ENCODE data around the gene CHRND.
"Not testable (repeated sequence)": the region's sequence is repeated elsewhere in the genome, so short reads cannot be mapped to it uniquely, and the experiment has no call there.

CHRND gene

GRCh38 chr2:232524771-232525170 lies 1.2 kb upstream of the CHRND start:
- Mint-ChIP-seq H3K4me3 (no peak overlapping the region), H3K27me3 (peaks cover 40% of the 10 kb centered on the region)

DNA sequence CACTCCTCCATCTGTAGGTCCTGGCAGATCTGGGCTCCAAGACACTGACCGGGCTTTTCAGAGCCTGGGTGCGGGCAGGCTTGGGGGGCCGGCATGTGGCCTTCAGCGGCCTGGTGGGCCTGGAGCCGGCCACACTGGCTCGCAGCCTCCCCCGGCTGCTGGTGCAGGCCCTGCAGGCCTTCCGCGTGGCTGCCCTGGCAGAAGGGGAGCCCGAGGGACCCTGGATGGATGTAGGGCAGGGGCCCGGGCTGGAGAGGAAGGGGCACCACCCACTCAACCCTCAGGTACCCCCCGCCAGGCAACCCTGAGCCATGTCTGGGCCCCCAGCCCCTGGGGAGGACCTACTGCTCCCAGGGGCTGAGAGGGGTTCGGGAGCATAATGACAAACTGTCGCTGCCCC lies 761 bp upstream of the CHRND start:
- Mint-ChIP-seq H3K27me3 (peaks cover 40% of the 10 kb centered on the region), H3K9me3 (no peaks in the 10 kb centered on the region)
- ATAC-seq, result no peak

More at GRCh38 chr2:232524771-232525170, 1.2 kb upstream of the CHRND start:
- DNase-seq, result no peak
- H3K27ac Mint-ChIP-seq, result no peak overlapping the region
- H3K36me3 Mint-ChIP-seq (ENCODE audit: low read depth), result no peaks in the 10 kb centered on the region
- no peak for ATAC-seq
- peaks cover 11% of the 10 kb centered on the region for H3K4me1 Mint-ChIP-seq
- no peaks in the 10 kb centered on the region for H3K9me3 Mint-ChIP-seq

GRCh38 chr2:232526372-232526941 lies 497 bp downstream of the CHRND start:
- peaks cover 10% of the 10 kb centered on the region for H3K4me1 Mint-ChIP-seq
- H3K27me3 Mint-ChIP-seq, result peaks cover 34% of the 10 kb centered on the region
- ATAC-seq, result no peak

More for the DNA sequence above, 761 bp upstream of the CHRND start:
- no peak for DNase-seq
- peaks cover 11% of the 10 kb centered on the region for H3K4me1 Mint-ChIP-seq
- H3K36me3 Mint-ChIP-seq (ENCODE audit: low read depth), result no peaks in the 10 kb centered on the region
- no peak overlapping the region for H3K4me3 Mint-ChIP-seq
- no peak overlapping the region for H3K27ac Mint-ChIP-seq

GRCh38 chr2:232527905-232528470 lies 2.0 kb downstream of the CHRND start:
- Mint-ChIP-seq H3K4me3 (no peak overlapping the region), H3K36me3 (ENCODE audit: low read depth) (no peaks in the 10 kb centered on the region), H3K4me1 (peaks cover 9% of the 10 kb centered on the region), H3K27ac (no peak overlapping the region), H3K9me3 (no peaks in the 10 kb centered on the region), H3K27me3 (peaks cover 30% of the 10 kb centered on the region)
- ATAC-seq (no peak), DNase-seq (no peak)

More at GRCh38 chr2:232526372-232526941, 497 bp downstream of the CHRND start:
- H3K4me3 Mint-ChIP-seq, result no peak overlapping the region
- no peaks in the 10 kb centered on the region for H3K36me3 Mint-ChIP-seq (ENCODE audit: low read depth)
- H3K9me3 Mint-ChIP-seq, result no peaks in the 10 kb centered on the region
- no peak overlapping the region for H3K27ac Mint-ChIP-seq
- no peak for DNase-seq

DNA sequence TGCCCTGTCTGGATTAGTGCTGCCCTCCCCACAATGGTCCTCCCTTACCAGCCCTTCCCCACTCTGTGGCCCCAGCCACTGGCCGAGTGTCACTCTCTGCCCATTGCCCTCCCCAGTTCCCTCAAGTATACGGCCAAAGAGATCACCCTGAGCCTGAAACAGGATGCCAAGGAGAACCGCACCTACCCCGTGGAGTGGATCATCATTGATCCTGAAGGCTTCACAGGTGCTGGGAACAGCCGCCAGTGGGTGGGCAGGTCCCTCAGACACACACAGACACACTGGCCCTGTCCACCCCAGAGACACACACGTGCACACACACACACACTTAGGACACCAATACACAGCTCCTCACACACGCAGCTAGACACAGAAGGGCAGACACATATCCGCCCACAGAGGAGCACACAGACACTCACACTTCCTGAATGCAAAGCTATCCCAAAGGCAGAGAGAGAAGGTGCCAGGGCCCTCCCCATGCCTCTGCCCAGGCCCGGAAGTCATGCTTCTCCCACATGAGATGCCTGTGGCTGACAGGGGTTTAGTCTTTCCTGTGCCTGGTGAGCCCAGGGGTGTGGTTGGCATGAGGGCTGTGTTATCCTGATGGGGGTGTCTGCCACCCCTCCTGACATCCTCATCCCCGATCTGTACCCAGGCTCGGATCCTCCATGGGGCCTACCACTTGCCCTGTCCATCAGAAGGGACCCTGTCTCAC lies 2.9 kb downstream of the CHRND start:
- Mint-ChIP-seq H3K4me3 (no peak overlapping the region), H3K9me3 (no peaks in the 10 kb centered on the region), H3K27me3 (peaks cover 25% of the 10 kb centered on the region), H3K36me3 (ENCODE audit: low read depth) (no peaks in the 10 kb centered on the region), H3K27ac (no peak overlapping the region), H3K4me1 (peaks cover 7% of the 10 kb centered on the region)
- no peak for ATAC-seq
- DNase-seq, result no peak

GRCh38 chr2:232529806-232530547 lies 4.0 kb downstream of the CHRND start:
- no peaks in the 10 kb centered on the region for H3K9me3 Mint-ChIP-seq
- H3K27ac Mint-ChIP-seq, result no peak overlapping the region
- ATAC-seq (no peak), DNase-seq (no peak)
- H3K4me3 Mint-ChIP-seq, result no peak overlapping the region
- peaks cover 18% of the 10 kb centered on the region for H3K27me3 Mint-ChIP-seq
- H3K36me3 Mint-ChIP-seq (ENCODE audit: low read depth), result no peaks in the 10 kb centered on the region
- peaks cover 5% of the 10 kb centered on the region for H3K4me1 Mint-ChIP-seq

GRCh38 chr2:232530626-232531260 lies 4.8 kb downstream of the CHRND start:
- Mint-ChIP-seq H3K9me3 (no peaks in the 10 kb centered on the region), H3K27ac (no peak overlapping the region)

GRCh38 chr2:232532419-232532818 lies 6.5 kb downstream of the CHRND start:
- peaks cover 5% of the 10 kb centered on the region for H3K4me1 Mint-ChIP-seq
- ATAC-seq, result no peak
- H3K27me3 Mint-ChIP-seq, result peaks cover 6% of the 10 kb centered on the region
- DNase-seq, result no peak
- H3K4me3 Mint-ChIP-seq, result no peak overlapping the region
- no peaks in the 10 kb centered on the region for H3K36me3 Mint-ChIP-seq (ENCODE audit: low read depth)
- H3K27ac Mint-ChIP-seq, result no peak overlapping the region
- H3K9me3 Mint-ChIP-seq, result no peaks in the 10 kb centered on the region

More at GRCh38 chr2:232530626-232531260, 4.8 kb downstream of the CHRND start:
- DNase-seq (no peak), ATAC-seq (no peak)
- peaks cover 5% of the 10 kb centered on the region for H3K4me1 Mint-ChIP-seq
- H3K36me3 Mint-ChIP-seq (ENCODE audit: low read depth), result no peaks in the 10 kb centered on the region
- H3K4me3 Mint-ChIP-seq, result no peak overlapping the region
- H3K27me3 Mint-ChIP-seq, result peaks cover 15% of the 10 kb centered on the region

GRCh38 chr2:232532821-232533220 lies 6.9 kb downstream of the CHRND start:
- not testable (repeated sequence) for H3K27ac Mint-ChIP-seq; H3K4me3 Mint-ChIP-seq; ATAC-seq; H3K4me1 Mint-ChIP-seq; H3K36me3 Mint-ChIP-seq (ENCODE audit: low read depth); H3K9me3 Mint-ChIP-seq; DNase-seq; H3K27me3 Mint-ChIP-seq

- no peak for DNase-seq
- no peaks in the 10 kb centered on the region for H3K9me3 Mint-ChIP-seq
- no peak overlapping the region for H3K4me3 Mint-ChIP-seq
- no peaks in the 10 kb centered on the region for H3K36me3 Mint-ChIP-seq (ENCODE audit: low read depth)
- H3K27ac Mint-ChIP-seq, result no peak overlapping the region
- peaks cover 4% of the 10 kb centered on the region for H3K27me3 Mint-ChIP-seq
- peaks cover 7% of the 10 kb centered on the region for H3K4me1 Mint-ChIP-seq
- no peak for ATAC-seq
These were observed 8.2 kb downstream of the CHRND start for GRCh38 chr2:232533944-232534710.

- DNase-seq (no peak), ATAC-seq (no peak)
- H3K4me3 Mint-ChIP-seq, result no peak overlapping the region
- H3K27me3 Mint-ChIP-seq, result peaks cover 4% of the 10 kb centered on the region
- H3K4me1 Mint-ChIP-seq, result peaks cover 7% of the 10 kb centered on the region
- H3K36me3 Mint-ChIP-seq (ENCODE audit: low read depth), result no peaks in the 10 kb centered on the region
- no peaks in the 10 kb centered on the region for H3K9me3 Mint-ChIP-seq
- H3K27ac Mint-ChIP-seq, result no peak overlapping the region
These were observed 9.1 kb downstream of the CHRND start for GRCh38 chr2:232534940-232535651.

- DNase-seq (no peak), ATAC-seq (no peak)
- Mint-ChIP-seq H3K27me3 (peaks cover 4% of the 10 kb centered on the region), H3K4me1 (peaks cover 7% of the 10 kb centered on the region), H3K36me3 (ENCODE audit: low read depth) (no peaks in the 10 kb centered on the region), H3K9me3 (no peaks in the 10 kb centered on the region), H3K27ac (no peak overlapping the region), H3K4me3 (no peak overlapping the region)
These were observed 10.0 kb downstream of the CHRND start for GRCh38 chr2:232535761-232536530.

GRCh38 chr2:232537079-232537478 lies 11.1 kb downstream of the CHRND start:
- DNase-seq, result no peak
- Mint-ChIP-seq H3K4me1 (peaks cover 7% of the 10 kb centered on the region), H3K9me3 (no peaks in the 10 kb centered on the region), H3K27me3 (peaks cover 4% of the 10 kb centered on the region), H3K4me3 (no peak overlapping the region), H3K36me3 (ENCODE audit: low read depth) (no peaks in the 10 kb centered on the region), H3K27ac (no peak overlapping the region)
- no peak for ATAC-seq
